GM18499 (cell line): ENCODE results near the gene NTS.

Experiments
- ATAC-seq: cut with Tn5 transposase; IDR thresholded peaks from one replicate; pipeline ENCODE4 v1.9.1; 2021; ENCODE audit warnings: moderate number of reproducible peaks; ENCODE audit not compliant: insufficient read depth, unreplicated experiment

The NTS gene

GRCh38 chr12:85874031-85874461 lies at the start of gene NTS:
Gene NTS, plus strand, starts transcription at chr12:85874295. Its CDS starts 109 bp downstream, at chr12:85874404.
- ATAC-seq = peak; percentile 68

GRCh38 chr12:85825746-85826145 lies 48.3 kb upstream of the NTS start:
- ATAC-seq = no peak

- no peak for ATAC-seq
Observed at GRCh38 chr12:85828576-85828975, 45.5 kb upstream of the NTS start.

- no peak for ATAC-seq
Observed at GRCh38 chr12:85829391-85829790, 44.7 kb upstream of the NTS start.

- no peak for ATAC-seq
Observed at GRCh38 chr12:85831327-85831990, 42.6 kb upstream of the NTS start.

GRCh38 chr12:85833579-85833978 lies 40.5 kb upstream of the NTS start:
- ATAC-seq = no peak

GRCh38 chr12:85834378-85834777 lies 39.7 kb upstream of the NTS start:
- ATAC-seq = no peak

- no peak for ATAC-seq
Observed at GRCh38 chr12:85835426-85836196, 38.5 kb upstream of the NTS start.

- no peak for ATAC-seq
Observed at GRCh38 chr12:85836197-85837090, 37.7 kb upstream of the NTS start, which contains the start of gene RASSF9. Gene RASSF9, minus strand, starts transcription at chr12:85836409. Its CDS starts 208 bp downstream, at chr12:85836201.

- ATAC-seq = no peak
Observed at GRCh38 chr12:85843606-85844310, 30.3 kb upstream of the NTS start.

GRCh38 chr12:85849344-85849743 lies 24.8 kb upstream of the NTS start:
- ATAC-seq = no peak

GRCh38 chr12:85855305-85855704 lies 18.8 kb upstream of the NTS start:
- ATAC-seq = no peak

GRCh38 chr12:85856966-85857365 lies 17.1 kb upstream of the NTS start:
- no peak for ATAC-seq

- ATAC-seq = no peak
Observed at GRCh38 chr12:85865890-85866289, 8.2 kb upstream of the NTS start.

GRCh38 chr12:85866986-85867776 lies 6.9 kb upstream of the NTS start:
- ATAC-seq = peak; percentile 89

GRCh38 chr12:85872497-85873091 lies 1.5 kb upstream of the NTS start:
- ATAC-seq = peak; percentile 65

GRCh38 chr12:85877459-85877858 lies 3.4 kb downstream of the NTS start:
- no peak for ATAC-seq

GRCh38 chr12:85883763-85884162 lies 9.7 kb downstream of the NTS start:
- ATAC-seq = no peak

GRCh38 chr12:85894653-85895052 lies 20.6 kb downstream of the NTS start:
- ATAC-seq = no peak
